Ovary (tissue), 9 donors: ENCODE data around the gene LIPG. TPM values are rescaled to one million over a fixed set of nuclear protein-coding genes. Genes with fewer than 3 reads are reported as not detected.

Source experiments
- DNase-seq, 5 donors: peaks; one replicate each; pipeline ENCODE4 v3.0.0-alpha.2; 2019 to 2020
- H3K27ac ChIP-seq, 2 donors: fragments of 200-600 bp; one replicate each; pipeline versions ENCODE4 v1.5.1 to v1.8.0; 2019 to 2022
- H3K27me3 ChIP-seq: fragments of 200-600 bp; one replicate; pipeline ENCODE4 v1.8.0; 2022
- H3K36me3 ChIP-seq: fragments of 200-600 bp; sonication (generic); one replicate; pipeline ENCODE4 v1.5.1; 2019
- H3K4me1 ChIP-seq: one replicate; pipeline ENCODE4 v1.8.1; 2013; ENCODE audit warnings: mild to moderate bottlenecking, moderate library complexity; ENCODE audit not compliant: insufficient read depth
- H3K4me3 ChIP-seq: fragments of 200-600 bp; sonication (generic); one replicate; pipeline ENCODE4 v1.5.1; 2017
- H3K9me3 ChIP-seq, 2 donors: fragments of 200-600 bp in 1 of 2; sonication (generic) in 1 of 2; one replicate each; pipeline versions ENCODE4 v1.5.1 to v1.8.1; 2013 to 2019; ENCODE audit warnings: mild to moderate bottlenecking in 1 of 2, moderate library complexity in 1 of 2
- EP300 ChIP-seq: sonication (generic); formaldehyde crosslinking; IDR thresholded peaks from one replicate; pipeline ENCODE4 v1.6.1; 2017; ENCODE audit warnings: antibody characterized with exemption
- POLR2A ChIP-seq: fragments of 450-650 bp; IDR thresholded peaks from one replicate; pipeline ENCODE4 v1.6.1; 2017; ENCODE audit warnings: antibody characterized with exemption, mild to moderate bottlenecking, moderate library complexity
- WGBS, 3 donors: extraction: QIAGEN DNeasy Blood & Tissue Kit in 1 of 3; methylation state at CpG; one replicate each; pipeline versions ENCODE4 v1.1.5 to v1.1.7; 2013 to 2017; 5-methylcytosine and 5-hydroxymethylcytosine counted together
- intact Hi-C, 4 donors: fragments of 100-400 bp; cut with DNase I; formaldehyde crosslinking; loops; one replicate each; pipeline versions ENCODE4 v1.11.0 to v1.15.1; 2022 to 2023
- polyA plus RNA-seq, 2 donors: library from polyadenylated mRNA; stranded (reverse); fragments of 200-250 nt in 1 of 2; fragments of 350-450 nt in 1 of 2; fragmentation: Illumina TruSeq in 1 of 2; extraction: RNeasy Lipid Tissue Mini Kit (QIAGEN cat#74804) in 1 of 2; gene quantifications; one replicate each; pipeline ENCODE4 v1.2.3, GENCODE V29; 2013 to 2014
- total RNA-seq, 7 donors: library from RNA; depleted of rRNA in 2 of 7; stranded (reverse); fragments of >200 nt in 2 of 7; fragmentation: NEBNext Ultra II Directional in 3 of 7; extraction: Animal tissue kit (Norgen Biotek cat#: 25700) in 3 of 7; gene quantifications; one replicate each; pipeline versions ENCODE4 v1.1.0 to v1.2.4, GENCODE V29; 2016 to 2023
- TF ChIP-seq, protein P1 (sequence below), 3 donors: fragments of 450-650 bp in 2 of 3; fragments of 200-600 bp in 1 of 3; IDR thresholded peaks; one replicate each; pipeline versions ENCODE4 v1.5.1 to v1.8.0; 2016 to 2022; ENCODE audit warnings: antibody characterized with exemption in 3 of 3, mild to moderate bottlenecking in 1 of 3
- donor health status: DM: no; HTN: no; CAD: no; lungs with moderate emphysema.
- donor health status: DM: no; HTN: no; CAD: no.
- donor health status: Bipolar disorder and iron deficiency.
- donor health status: DM: yes; HTN: yes; CAD: no.
- donor health status: DM: no; HTN: no; CAD: no.
- donor health status: DM: yes; HTN: yes; CAD: no.

LIPG gene
- total and polyA plus RNA-seq, 9 donors, result 0.23 to 3.9 (median 0.60) TPM; not detected in 1

DNA sequence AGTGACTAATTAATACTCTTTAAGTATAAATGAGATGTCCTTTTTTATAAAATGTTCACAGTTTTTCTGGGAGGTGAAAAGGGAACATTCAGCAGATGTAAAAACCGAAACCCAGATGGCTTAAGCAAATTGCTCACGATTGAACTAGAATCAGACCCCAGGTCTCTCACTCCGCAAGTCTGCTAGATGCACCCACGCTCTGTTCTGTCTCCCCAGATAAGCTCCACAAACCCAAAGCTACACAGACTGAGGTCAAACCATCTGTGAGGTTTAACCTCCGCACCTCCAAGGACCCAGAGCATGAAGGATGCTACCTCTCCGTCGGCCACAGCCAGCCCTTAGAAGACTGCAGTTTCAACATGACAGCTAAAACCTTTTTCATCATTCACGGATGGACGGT lies 3.2 kb downstream of the LIPG start:
- TF ChIP-seq, protein P1, sequence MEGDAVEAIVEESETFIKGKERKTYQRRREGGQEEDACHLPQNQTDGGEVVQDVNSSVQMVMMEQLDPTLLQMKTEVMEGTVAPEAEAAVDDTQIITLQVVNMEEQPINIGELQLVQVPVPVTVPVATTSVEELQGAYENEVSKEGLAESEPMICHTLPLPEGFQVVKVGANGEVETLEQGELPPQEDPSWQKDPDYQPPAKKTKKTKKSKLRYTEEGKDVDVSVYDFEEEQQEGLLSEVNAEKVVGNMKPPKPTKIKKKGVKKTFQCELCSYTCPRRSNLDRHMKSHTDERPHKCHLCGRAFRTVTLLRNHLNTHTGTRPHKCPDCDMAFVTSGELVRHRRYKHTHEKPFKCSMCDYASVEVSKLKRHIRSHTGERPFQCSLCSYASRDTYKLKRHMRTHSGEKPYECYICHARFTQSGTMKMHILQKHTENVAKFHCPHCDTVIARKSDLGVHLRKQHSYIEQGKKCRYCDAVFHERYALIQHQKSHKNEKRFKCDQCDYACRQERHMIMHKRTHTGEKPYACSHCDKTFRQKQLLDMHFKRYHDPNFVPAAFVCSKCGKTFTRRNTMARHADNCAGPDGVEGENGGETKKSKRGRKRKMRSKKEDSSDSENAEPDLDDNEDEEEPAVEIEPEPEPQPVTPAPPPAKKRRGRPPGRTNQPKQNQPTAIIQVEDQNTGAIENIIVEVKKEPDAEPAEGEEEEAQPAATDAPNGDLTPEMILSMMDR (IDR thresholded peaks at IDR 0.05), result no peak
- TF ChIP-seq EP300 (no peak), POLR2A (no peak)
- Histone ChIP-seq H3K36me3 (no peaks in the 10 kb centered on the region), H3K27me3 (no peaks in the 10 kb centered on the region), H3K4me3 (no peak overlapping the region), H3K4me1 (peaks cover 5% of the 10 kb centered on the region), H3K27ac (no peak overlapping the region), H3K9me3 (no peaks in the 10 kb centered on the region)
- DNase-seq, result no peak
- intact Hi-C loops, result loop anchor here in 2 of 4 donors (10.0 kb wide), 1 partner anchor 200 kb away; no protein-coding TSS in a partner anchor
- WGBS, 3 donors, result 44 to 73% (median 61%) methylated on average over 9 of the region's 9 CpGs

DNA sequence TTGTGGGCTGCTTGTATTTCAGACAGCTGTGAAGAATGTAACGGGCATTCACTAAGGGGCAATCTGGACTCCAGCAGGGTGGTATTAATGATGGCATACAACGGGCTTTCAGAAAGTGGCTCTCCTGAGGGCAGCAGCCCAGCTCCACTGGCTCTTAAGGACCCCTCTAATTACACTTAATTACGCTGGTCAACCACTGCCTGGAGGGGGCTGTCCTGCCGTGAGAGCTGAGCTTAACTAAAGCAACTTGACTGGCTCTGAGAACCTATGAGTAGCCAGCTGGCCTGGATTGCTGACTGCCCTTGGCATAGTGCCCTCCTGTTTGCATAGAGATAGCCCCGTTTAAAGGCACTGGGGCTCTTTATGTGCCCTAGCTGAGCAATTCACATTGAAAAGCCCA lies 3.8 kb downstream of the LIPG start:
- intact Hi-C loops, result loop anchor here in 2 of 4 donors (10.0 kb wide), 1 partner anchor 199 kb away; no protein-coding TSS in a partner anchor
- WGBS, 3 donors, result 29 to 54% (median 45%) methylated on average over 5 of the region's 5 CpGs
- H3K4me3 ChIP-seq, result no peak overlapping the region

DNA sequence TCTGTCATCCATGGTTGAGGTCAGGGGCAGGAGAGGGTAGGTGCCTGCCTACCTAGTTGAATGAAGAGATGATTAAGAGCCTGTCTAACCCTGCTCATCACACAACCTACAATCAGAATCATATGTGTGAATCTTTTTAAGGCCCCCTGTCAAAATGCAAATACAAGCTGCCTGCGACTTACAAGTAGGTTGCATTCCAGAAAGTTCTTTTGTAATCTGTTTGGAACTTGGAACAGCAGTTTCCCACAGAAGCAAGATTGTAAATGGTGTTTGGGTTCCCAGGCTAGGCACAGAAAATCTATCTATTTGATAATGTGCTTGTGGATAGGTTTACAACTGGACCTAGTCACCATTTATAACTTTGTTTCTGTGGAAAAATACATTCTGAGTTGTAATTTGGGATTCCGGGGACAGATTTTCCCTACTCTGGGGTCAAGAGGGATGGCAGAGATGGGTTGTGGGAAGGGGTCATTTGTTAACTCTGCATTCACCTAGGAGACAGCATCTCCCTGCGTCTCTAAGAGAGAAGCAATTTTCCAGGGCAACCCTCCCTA lies 4.4 kb downstream of the LIPG start:
- Histone ChIP-seq H3K9me3 (no peaks in the 10 kb centered on the region), H3K27ac (no peak overlapping the region), H3K4me1 (peaks cover 5% of the 10 kb centered on the region), H3K36me3 (no peaks in the 10 kb centered on the region), H3K27me3 (no peaks in the 10 kb centered on the region), H3K4me3 (no peak overlapping the region)
- intact Hi-C loops, result loop anchor here in 2 of 4 donors (10.0 kb wide), 1 partner anchor 199 kb away; no protein-coding TSS in a partner anchor
- 80 to 84% (median 81%) methylated on average over 3 of the region's 3 CpGs for WGBS, 3 donors
- no peak for DNase-seq
- TF ChIP-seq POLR2A (no peak), EP300 (no peak)
- TF ChIP-seq, protein P1 (IDR thresholded peaks at IDR 0.05), result no peak

More for the DNA sequence above, 3.8 kb downstream of the LIPG start:
- H3K4me1 ChIP-seq, result peaks cover 5% of the 10 kb centered on the region
- peak in 1 of 5 donors; percentile 21 for DNase-seq
- no peaks in the 10 kb centered on the region for H3K9me3 ChIP-seq
- no peak overlapping the region for H3K27ac ChIP-seq
- TF ChIP-seq, protein P1 (IDR thresholded peaks at IDR 0.05), result no peak
- no peaks in the 10 kb centered on the region for H3K36me3 ChIP-seq
- no peaks in the 10 kb centered on the region for H3K27me3 ChIP-seq

DNA sequence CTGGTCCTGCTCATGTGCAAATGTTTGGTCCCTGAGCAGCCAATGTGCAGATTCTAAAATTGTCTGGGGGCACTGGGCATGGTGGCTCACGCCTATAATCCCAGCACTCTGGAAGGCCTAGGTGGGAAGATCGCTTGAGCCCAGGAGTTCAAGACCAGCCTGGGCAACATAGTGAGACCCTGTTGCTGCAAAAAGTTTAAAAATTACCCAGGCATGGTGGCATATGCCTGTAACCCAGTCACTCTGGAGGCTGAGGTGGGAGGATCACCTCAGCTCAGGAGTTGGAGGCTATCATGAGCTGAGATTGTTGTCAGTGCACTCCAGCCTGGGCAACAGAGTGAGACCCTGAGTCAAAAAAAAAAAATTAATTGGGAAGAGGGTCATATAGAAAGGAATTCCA lies 5.1 kb downstream of the LIPG start:
- H3K36me3 ChIP-seq, result no peaks in the 10 kb centered on the region
- TF ChIP-seq, protein P1 (IDR thresholded peaks at IDR 0.05), result no peak
- no peak for TF ChIP-seq EP300
- TF ChIP-seq POLR2A, result no peak
- no peaks in the 10 kb centered on the region for H3K4me1 ChIP-seq
- H3K27me3 ChIP-seq, result no peaks in the 10 kb centered on the region
- no peak overlapping the region for H3K4me3 ChIP-seq
- H3K9me3 ChIP-seq, result no peaks in the 10 kb centered on the region
- no peak overlapping the region for H3K27ac ChIP-seq
- intact Hi-C loops, result loop anchor here in 2 of 4 donors (10.0 kb wide), 1 partner anchor 198 kb away; no protein-coding TSS in a partner anchor
- 92 to 99% (median 97%) methylated on average over 2 of the region's 2 CpGs for WGBS, 3 donors
- no peak for DNase-seq
